Vagina (tissue), 2 donors: ENCODE measurements around the gene TMEM190. TPM values are rescaled to one million over a fixed set of nuclear protein-coding genes. Genes with fewer than 3 reads are reported as not detected.

ENCODE experiments used
- DNase-seq, 2 donors: peaks; one replicate each; pipeline ENCODE4 v3.0.0-alpha.2; 2017; ENCODE audit errors: extremely low spot score in 2 of 2
- H3K27ac ChIP-seq: fragments of 200-600 bp; sonication (generic); one replicate; pipeline ENCODE4 v1.5.1; 2019
- H3K27me3 ChIP-seq: fragments of 200-600 bp; sonication (generic); one replicate; pipeline ENCODE4 v1.5.1; 2019
- H3K36me3 ChIP-seq, 2 donors: fragments of 200-600 bp; sonication (generic); one replicate each; pipeline ENCODE4 v1.5.1; 2017 to 2019
- H3K4me1 ChIP-seq: fragments of 200-600 bp; sonication (generic); one replicate; pipeline ENCODE4 v1.5.1; 2019
- H3K4me3 ChIP-seq, 2 donors: fragments of 200-600 bp; sonication (generic); 1 replicate in 1 of 2; 2 replicates in 1 of 2; pipeline ENCODE4 v1.5.1; 2016 to 2019
- H3K9me3 ChIP-seq: fragments of 200-600 bp; sonication (generic); one replicate; pipeline ENCODE4 v1.5.1; 2019
- POLR2A ChIP-seq, 2 donors: fragments of 450-650 bp; IDR thresholded peaks; one replicate each; pipeline ENCODE4 v1.6.1; 2017; ENCODE audit warnings: antibody characterized with exemption in 2 of 2, mild to moderate bottlenecking in 2 of 2, moderate library complexity in 2 of 2
- POLR2AphosphoS5 ChIP-seq, 2 donors: sonication (generic); formaldehyde crosslinking; IDR thresholded peaks; one replicate each; pipeline ENCODE4 v1.9.0; 2017; ENCODE audit warnings: antibody characterized with exemption in 2 of 2, mild to moderate bottlenecking in 2 of 2, low read depth in 1 of 2; ENCODE audit not compliant: insufficient read depth in 1 of 2
- intact Hi-C: fragments of 100-400 bp; cut with DNase I; formaldehyde crosslinking; loops from one replicate; pipeline ENCODE4 v1.15.1; 2023
- total RNA-seq: library from RNA; depleted of rRNA; stranded (reverse); fragments of >200 nt; gene quantifications from one replicate; pipeline ENCODE4 v1.2.3, GENCODE V29; 2016
- TF ChIP-seq, protein P1 (sequence below), 3 experiments: fragments of 450-650 bp in 2 of 3; fragments of 200-600 bp in 1 of 3; sonication (generic) in 1 of 3; IDR thresholded peaks; one replicate each; pipeline ENCODE4 v1.5.1; 2017 to 2019; ENCODE audit warnings: antibody characterized with exemption in 3 of 3, mild to moderate bottlenecking in 2 of 3, moderate library complexity in 2 of 3

Gene TMEM190
- total RNA-seq, 1 donor from 2014 or later = not detected

- no peaks in the 10 kb centered on the region for H3K9me3 ChIP-seq
- H3K4me3 ChIP-seq = no peak overlapping the region
- intact Hi-C loops = no loop called here
- no peak for DNase-seq
- H3K36me3 ChIP-seq = no peaks in the 10 kb centered on the region
- H3K27me3 ChIP-seq = peaks cover 15% of the 10 kb centered on the region
- H3K4me1 ChIP-seq = peaks cover 17% of the 10 kb centered on the region
- H3K27ac ChIP-seq = no peak overlapping the region
- TF ChIP-seq POLR2A (IDR thresholded peaks at IDR 0.05) = no peak
- TF ChIP-seq POLR2AphosphoS5 (IDR thresholded peaks at IDR 0.05; ENCODE audit: insufficient read depth in 1 of 2, low read depth in 1 of 2) = no peak
- TF ChIP-seq, protein P1, sequence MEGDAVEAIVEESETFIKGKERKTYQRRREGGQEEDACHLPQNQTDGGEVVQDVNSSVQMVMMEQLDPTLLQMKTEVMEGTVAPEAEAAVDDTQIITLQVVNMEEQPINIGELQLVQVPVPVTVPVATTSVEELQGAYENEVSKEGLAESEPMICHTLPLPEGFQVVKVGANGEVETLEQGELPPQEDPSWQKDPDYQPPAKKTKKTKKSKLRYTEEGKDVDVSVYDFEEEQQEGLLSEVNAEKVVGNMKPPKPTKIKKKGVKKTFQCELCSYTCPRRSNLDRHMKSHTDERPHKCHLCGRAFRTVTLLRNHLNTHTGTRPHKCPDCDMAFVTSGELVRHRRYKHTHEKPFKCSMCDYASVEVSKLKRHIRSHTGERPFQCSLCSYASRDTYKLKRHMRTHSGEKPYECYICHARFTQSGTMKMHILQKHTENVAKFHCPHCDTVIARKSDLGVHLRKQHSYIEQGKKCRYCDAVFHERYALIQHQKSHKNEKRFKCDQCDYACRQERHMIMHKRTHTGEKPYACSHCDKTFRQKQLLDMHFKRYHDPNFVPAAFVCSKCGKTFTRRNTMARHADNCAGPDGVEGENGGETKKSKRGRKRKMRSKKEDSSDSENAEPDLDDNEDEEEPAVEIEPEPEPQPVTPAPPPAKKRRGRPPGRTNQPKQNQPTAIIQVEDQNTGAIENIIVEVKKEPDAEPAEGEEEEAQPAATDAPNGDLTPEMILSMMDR (IDR thresholded peaks at IDR 0.05) = no peak
Observed at GRCh38 chr19:55368106-55368505, 8.5 kb upstream of the TMEM190 start.

GRCh38 chr19:55368701-55369563, 7.7 kb upstream of the TMEM190 start:
- TF ChIP-seq, protein P1 (IDR thresholded peaks at IDR 0.05) = no peak
- TF ChIP-seq POLR2AphosphoS5 (IDR thresholded peaks at IDR 0.05; ENCODE audit: insufficient read depth in 1 of 2, low read depth in 1 of 2) (no peak), POLR2A (IDR thresholded peaks at IDR 0.05) (no peak)
- no peak for DNase-seq
- no peaks in the 10 kb centered on the region for H3K9me3 ChIP-seq
- H3K4me3 ChIP-seq = peak overlapping the region in 1 of 2 donors; percentile 38
- intact Hi-C loops = no loop called here
- peaks cover 18% of the 10 kb centered on the region for H3K4me1 ChIP-seq
- H3K27me3 ChIP-seq = peaks cover 15% of the 10 kb centered on the region
- no peak overlapping the region for H3K27ac ChIP-seq
- no peaks in the 10 kb centered on the region for H3K36me3 ChIP-seq

GRCh38 chr19:55369653-55370304, 6.8 kb upstream of the TMEM190 start:
- no peaks in the 10 kb centered on the region for H3K36me3 ChIP-seq
- peaks cover 15% of the 10 kb centered on the region for H3K27me3 ChIP-seq
- TF ChIP-seq POLR2AphosphoS5 (IDR thresholded peaks at IDR 0.05; ENCODE audit: insufficient read depth in 1 of 2, low read depth in 1 of 2) (no peak), POLR2A (IDR thresholded peaks at IDR 0.05) (no peak)
- H3K27ac ChIP-seq = no peak overlapping the region
- intact Hi-C loops = loop anchor here (10.0 kb wide), 1 partner anchor 65 kb away; no protein-coding TSS in a partner anchor
- peaks cover 25% of the 10 kb centered on the region for H3K4me1 ChIP-seq
- DNase-seq = no peak
- H3K4me3 ChIP-seq = peak overlapping the region; percentile 20 to 38
- H3K9me3 ChIP-seq = no peaks in the 10 kb centered on the region

- Histone ChIP-seq H3K4me1 (peaks cover 25% of the 10 kb centered on the region), H3K36me3 (no peaks in the 10 kb centered on the region), H3K9me3 (no peaks in the 10 kb centered on the region), H3K27me3 (peaks cover 15% of the 10 kb centered on the region), H3K27ac (no peak within 1 kb of the TSS), H3K4me3 (peak within 1 kb of the TSS; percentile 20 to 38)
- DNase-seq = no peak
- intact Hi-C loops = loop anchor here (10.0 kb wide), 1 partner anchor 66 kb away; no protein-coding TSS in a partner anchor
- TF ChIP-seq POLR2AphosphoS5 (IDR thresholded peaks at IDR 0.05; ENCODE audit: insufficient read depth in 1 of 2, low read depth in 1 of 2) (no peak), POLR2A (IDR thresholded peaks at IDR 0.05) (no peak)
- TF ChIP-seq, protein P1 (IDR thresholded peaks at IDR 0.05) = no peak
Observed at GRCh38 chr19:55370305-55370988, 6.2 kb upstream of the TMEM190 start, which contains the start of gene IL11. IL11 (minus strand) TSS chr19:55370463; CDS start chr19:55370310, 153 bp downstream.
